K562 (cell line): Measurements from ENCODE around the gene UQCRHL. TPM values are rescaled to one million over a fixed set of nuclear protein-coding genes. Genes with fewer than 3 reads are reported as not detected.

ENCODE experiments used
- ARID3B ChIP-seq: fragments of 250-450 bp; sonication (Bioruptor Pico); IDR thresholded peaks from 2 replicates; pipeline ENCODE4 v1.4.0; 2020; ENCODE audit warnings: borderline replicate concordance
- BHLHE40 ChIP-seq: IDR thresholded peaks from 2 replicates; pipeline ENCODE4 v1.6.1; 2011; ENCODE audit warnings: low read length, improper control_type of control experiment
- BMI1 ChIP-seq: fragments of 150-350 bp; IDR thresholded peaks from 2 replicates; pipeline ENCODE4 v1.6.1; 2014; ENCODE audit warnings: low read length
- CREB3 ChIP-seq: fragments of 450-650 bp; conservative IDR thresholded peaks from 2 replicates; pipeline ENCODE4 v1.6.1; 2016; ENCODE audit warnings: missing genetic modification characterization, low read depth, mild to moderate bottlenecking, missing compliant biosample characterization, moderate library complexity
- DIDO1 ChIP-seq: fragments of 450-650 bp; IDR thresholded peaks from 2 replicates; pipeline ENCODE4 v1.6.1; 2016; ENCODE audit warnings: low read depth, missing biosample characterization, missing genetic modification characterization
- HDAC2 ChIP-seq: fragments of 450-650 bp; IDR thresholded peaks from 2 replicates; pipeline ENCODE4 v1.6.1; 2016; ENCODE audit warnings: mild to moderate bottlenecking
- HNRNPLL ChIP-seq: fragments of 200-400 bp; formaldehyde crosslinking; IDR thresholded peaks from 2 replicates; pipeline ENCODE4 v1.6.1; 2017; ENCODE audit warnings: low read length, low read depth, mild to moderate bottlenecking; ENCODE audit not compliant: poor library complexity, severe bottlenecking
- HNRNPUL1 ChIP-seq: fragments of 200-400 bp; formaldehyde crosslinking; IDR thresholded peaks from 2 replicates; pipeline ENCODE4 v1.6.1; 2017; ENCODE audit warnings: low read length
- NCOA2 ChIP-seq, 2 experiments: fragments of 450-650 bp; IDR thresholded peaks; 2 replicates each; pipeline ENCODE4 v1.6.1; 2018; ENCODE audit warnings: mild to moderate bottlenecking in 2 of 2, moderate library complexity in 1 of 2; ENCODE audit not compliant: partially characterized antibody in 2 of 2
- NFE2L1 ChIP-seq: fragments of 450-650 bp; IDR thresholded peaks from 2 replicates; pipeline ENCODE4 v1.6.1; 2016; ENCODE audit warnings: missing genetic modification characterization, low read depth, mild to moderate bottlenecking, missing compliant biosample characterization, moderate library complexity, borderline replicate concordance
- NFRKB ChIP-seq: fragments of 450-650 bp; IDR thresholded peaks from 2 replicates; pipeline ENCODE4 v1.6.1; 2016; ENCODE audit warnings: low read depth
- NR2C2 ChIP-seq, 2 experiments: fragments of 200-800 bp in 1 of 2; sonication (Bioruptor generic) in 1 of 2; sonication (generic) in 1 of 2; formaldehyde crosslinking in 1 of 2; IDR thresholded peaks; 2 replicates each; pipeline versions ENCODE4 v1.6.1 to v1.8.0; 2016 to 2022; ENCODE audit warnings: mild to moderate bottlenecking in 1 of 2, missing compliant biosample characterization in 1 of 2, missing genetic modification characterization in 1 of 2, missing genetic modification reagents in 1 of 2
- PHB ChIP-seq: fragments of 250-450 bp; sonication (Bioruptor Pico); IDR thresholded peaks from 2 replicates; pipeline ENCODE4 v1.5.0; 2021
- RBM17 ChIP-seq: fragments of 200-400 bp; formaldehyde crosslinking; IDR thresholded peaks from 2 replicates; pipeline ENCODE4 v1.6.1; 2017; ENCODE audit warnings: low read depth, mild to moderate bottlenecking, low read length, borderline replicate concordance
- RFX7 ChIP-seq: fragments of 250-450 bp; sonication (Bioruptor Pico); IDR thresholded peaks from 2 replicates; pipeline ENCODE4 v1.5.1; 2021; ENCODE audit warnings: mild to moderate bottlenecking
- SMAD1 ChIP-seq: fragments of 150-350 bp; IDR thresholded peaks from 2 replicates; pipeline ENCODE4 v1.6.1; 2014; ENCODE audit warnings: low read length, low read depth; ENCODE audit not compliant: partially characterized antibody
- TFAM ChIP-seq: fragments of 250-450 bp; sonication (Bioruptor Pico); conservative IDR thresholded peaks from 2 replicates; pipeline ENCODE4 v1.5.0; 2021; ENCODE audit warnings: mild to moderate bottlenecking, moderate library complexity
- ZBTB17 ChIP-seq: fragments of 450-650 bp; formaldehyde crosslinking; IDR thresholded peaks from 2 replicates; pipeline ENCODE4 v1.4.0; 2020; ENCODE audit warnings: mild to moderate bottlenecking
- ZNF695 ChIP-seq: fragments of 450-650 bp; formaldehyde crosslinking; IDR thresholded peaks from 2 replicates; pipeline ENCODE4 v1.4.0; 2020; ENCODE audit warnings: mild to moderate bottlenecking, moderate library complexity
- polyA plus RNA-seq, 8 experiments: library from polyadenylated mRNA; depleted of rRNA in 4 of 8; stranded (reverse) in 5 of 8; unstranded in 3 of 8; fragments of >200 nt; fragmentation: Nextera tagmentation in 2 of 8; fragmentation: Illumina TruSeq in 1 of 8; extraction: Ambion mirVana in 2 of 8; extraction: Trizol in 1 of 8; gene quantifications; 2 replicates each; pipeline versions ENCODE4 v1.2.1 to v1.2.3, GENCODE V29; 2011 to 2014; ENCODE audit warnings: inconsistent platforms in 1 of 8, missing spikeins in 1 of 8
- total RNA-seq, 7 experiments: library from RNA; depleted of rRNA in 6 of 7; stranded (reverse); fragments of >200 nt in 6 of 7; fragmentation: Illumina TruSeq in 2 of 7; extraction: Trizol in 2 of 7; gene quantifications; 2 replicates each; pipeline versions ENCODE4 v1.2.1 to v1.2.3, GENCODE V29; 2011 to 2021; ENCODE audit warnings: low replicate concordance in 1 of 7
- TF ChIP-seq, protein P1 (sequence below): sonication (generic); formaldehyde crosslinking; IDR thresholded peaks from 2 replicates; pipeline ENCODE4 v1.8.0; 2022; ENCODE audit warnings: mild to moderate bottlenecking, low read depth, missing genetic modification reagents
- TF ChIP-seq, protein P2 (sequence below): sonication (generic); formaldehyde crosslinking; IDR thresholded peaks from 2 replicates; pipeline ENCODE4 v1.8.1; 2023; ENCODE audit warnings: mild to moderate bottlenecking, missing genetic modification reagents

Gene UQCRHL
- total and polyA plus RNA-seq, 9 of the 15 experiments (the other 6 are each of a cell fraction or from before 2014, with no cell fraction given): 5.1 to 41.3 (median 21.8) TPM

DNA sequence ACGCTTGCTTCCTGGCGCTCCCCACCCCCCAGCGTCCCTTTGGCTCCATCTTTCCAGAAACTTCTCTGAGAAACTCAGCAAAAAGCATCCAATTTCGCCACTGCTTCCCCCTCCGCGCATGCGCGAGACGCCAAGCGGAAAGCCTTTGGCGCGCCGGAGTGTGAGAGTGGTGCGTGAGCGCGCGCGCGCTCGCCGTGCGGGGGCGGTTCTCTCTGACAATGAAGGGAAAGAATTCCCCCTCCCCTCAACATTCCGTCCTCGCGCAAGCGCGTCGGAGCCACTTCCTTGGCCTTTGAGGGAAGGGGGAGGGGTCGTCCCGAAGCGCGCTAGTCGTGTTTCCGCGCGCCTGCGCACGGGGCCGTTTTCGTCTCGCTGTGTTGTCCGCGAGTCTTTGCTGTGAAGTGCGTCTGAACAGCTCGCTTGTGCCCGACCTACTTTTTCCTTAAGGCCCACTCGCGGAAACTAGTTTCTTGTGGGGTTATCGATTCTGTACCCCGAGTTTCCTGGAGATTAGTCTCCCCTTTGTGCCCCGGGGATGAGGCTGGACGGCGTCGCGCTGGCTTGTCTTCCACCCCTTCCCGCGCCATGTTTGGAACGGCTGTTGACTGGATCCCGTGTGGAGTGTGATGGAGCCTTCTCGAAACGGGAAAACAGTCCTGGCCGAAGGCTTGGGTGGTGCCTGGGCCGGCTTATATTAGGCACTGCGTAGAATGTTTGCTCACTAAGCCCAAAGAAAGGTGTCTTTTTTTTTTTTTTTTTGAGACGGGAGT lies 28.5 kb upstream of the UQCRHL start (continued):
- TF ChIP-seq SMAD1: peak; percentile 81
- no peak for TF ChIP-seq DIDO1 (tag)
- TF ChIP-seq BMI1: no peak
- peak; percentile 83 for TF ChIP-seq CREB3
- TF ChIP-seq ZNF695 (CRISPR knock-in tag): 0 out of 2 replicates have a peak, but pooled peaks have one; percentile 85
- no peak for TF ChIP-seq TFAM (CRISPR knock-in tag)
- no peak; the same call in 1 of the 2 replicates for TF ChIP-seq NR2C2 (CRISPR knock-in tag; IDR thresholded peaks at IDR 0.05)
- TF ChIP-seq NR2C2 (tag; IDR thresholded peaks at IDR 0.05): peak; percentile 11; the same call in 1 of the 2 replicates
- peak; percentile 79; the same call in 1 of the 2 replicates for TF ChIP-seq ARID3B
- peak; percentile 67 for TF ChIP-seq BHLHE40
- no peak for TF ChIP-seq RFX7 (CRISPR knock-in tag)
- no peak for TF ChIP-seq RBM17
- TF ChIP-seq NFE2L1 (tag): no peak
- TF ChIP-seq HNRNPUL1: no peak
- TF ChIP-seq HDAC2: peak; percentile 50; the same call in 1 of the 2 replicates
- peak; percentile 32; the same call in 1 of the 2 replicates for TF ChIP-seq ZBTB17 (CRISPR knock-in tag)
- TF ChIP-seq NCOA2 (IDR thresholded peaks at IDR 0.05; ENCODE audit: partially characterized antibody in 2 of 2): no peak
- TF ChIP-seq PHB: no peak
- TF ChIP-seq, protein P1, sequence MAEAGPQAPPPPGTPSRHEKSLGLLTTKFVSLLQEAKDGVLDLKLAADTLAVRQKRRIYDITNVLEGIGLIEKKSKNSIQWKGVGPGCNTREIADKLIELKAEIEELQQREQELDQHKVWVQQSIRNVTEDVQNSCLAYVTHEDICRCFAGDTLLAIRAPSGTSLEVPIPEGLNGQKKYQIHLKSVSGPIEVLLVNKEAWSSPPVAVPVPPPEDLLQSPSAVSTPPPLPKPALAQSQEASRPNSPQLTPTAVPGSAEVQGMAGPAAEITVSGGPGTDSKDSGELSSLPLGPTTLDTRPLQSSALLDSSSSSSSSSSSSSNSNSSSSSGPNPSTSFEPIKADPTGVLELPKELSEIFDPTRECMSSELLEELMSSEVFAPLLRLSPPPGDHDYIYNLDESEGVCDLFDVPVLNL: peak; percentile 87
- TF ChIP-seq NFRKB: peak; percentile 96
- peak; percentile 39 for TF ChIP-seq HNRNPLL
- TF ChIP-seq, protein P2, sequence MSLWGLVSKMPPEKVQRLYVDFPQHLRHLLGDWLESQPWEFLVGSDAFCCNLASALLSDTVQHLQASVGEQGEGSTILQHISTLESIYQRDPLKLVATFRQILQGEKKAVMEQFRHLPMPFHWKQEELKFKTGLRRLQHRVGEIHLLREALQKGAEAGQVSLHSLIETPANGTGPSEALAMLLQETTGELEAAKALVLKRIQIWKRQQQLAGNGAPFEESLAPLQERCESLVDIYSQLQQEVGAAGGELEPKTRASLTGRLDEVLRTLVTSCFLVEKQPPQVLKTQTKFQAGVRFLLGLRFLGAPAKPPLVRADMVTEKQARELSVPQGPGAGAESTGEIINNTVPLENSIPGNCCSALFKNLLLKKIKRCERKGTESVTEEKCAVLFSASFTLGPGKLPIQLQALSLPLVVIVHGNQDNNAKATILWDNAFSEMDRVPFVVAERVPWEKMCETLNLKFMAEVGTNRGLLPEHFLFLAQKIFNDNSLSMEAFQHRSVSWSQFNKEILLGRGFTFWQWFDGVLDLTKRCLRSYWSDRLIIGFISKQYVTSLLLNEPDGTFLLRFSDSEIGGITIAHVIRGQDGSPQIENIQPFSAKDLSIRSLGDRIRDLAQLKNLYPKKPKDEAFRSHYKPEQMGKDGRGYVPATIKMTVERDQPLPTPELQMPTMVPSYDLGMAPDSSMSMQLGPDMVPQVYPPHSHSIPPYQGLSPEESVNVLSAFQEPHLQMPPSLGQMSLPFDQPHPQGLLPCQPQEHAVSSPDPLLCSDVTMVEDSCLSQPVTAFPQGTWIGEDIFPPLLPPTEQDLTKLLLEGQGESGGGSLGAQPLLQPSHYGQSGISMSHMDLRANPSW (CRISPR knock-in tag): peak; percentile 3
